Gastroesophageal sphincter (tissue), 3 donors: ENCODE measurements around the gene TREML4.

Experiments
- CTCF ChIP-seq, 4 experiments: fragments of 200-600 bp in 2 of 4; fragments of 450-650 bp in 2 of 4; sonication (generic) in 1 of 4; IDR thresholded peaks; one replicate each; pipeline ENCODE4 v1.5.1; 2017 to 2019; ENCODE audit warnings: antibody characterized with exemption in 4 of 4, mild to moderate bottlenecking in 2 of 4, moderate library complexity in 2 of 4
- EP300 ChIP-seq: sonication (generic); formaldehyde crosslinking; IDR thresholded peaks from one replicate; pipeline ENCODE4 v1.6.1; 2017; ENCODE audit warnings: antibody characterized with exemption, mild to moderate bottlenecking

GRCh38 chr6:41222045-41222444, 6.1 kb upstream of the TREML4 start:
- TF ChIP-seq CTCF (IDR thresholded peaks at IDR 0.05) (no peak), EP300 (no peak)
